GM10266 (cell line): ENCODE measurements around the gene SMYD3.
"Not testable (repeated sequence)": the region's sequence is repeated elsewhere in the genome, so short reads cannot be mapped to it uniquely, and the experiment has no call there.

Experiments
- DNase-seq: peaks from one replicate; pipeline ENCODE4 v3.0.0; 2012; ENCODE audit errors: extremely low spot score
- CTCF ChIP-seq: IDR thresholded peaks from 2 replicates; pipeline ENCODE4 v1.5.1; 2012; ENCODE audit warnings: mild to moderate bottlenecking, low read depth; ENCODE audit not compliant: control insufficient read depth, insufficient read depth; ENCODE audit errors: missing control alignments

The SMYD3 gene

GRCh38 chr1:245751726-245752470, 755.2 kb downstream of the SMYD3 start:
- TF ChIP-seq CTCF = no peak
- DNase-seq = no peak

- TF ChIP-seq CTCF = no peak
- no peak for DNase-seq
Observed at GRCh38 chr1:245751116-245751515, 756.0 kb downstream of the SMYD3 start.

- TF ChIP-seq CTCF = no peak
- no peak for DNase-seq
Observed at GRCh38 chr1:245750261-245750660, 756.8 kb downstream of the SMYD3 start.

- no peak for TF ChIP-seq CTCF
Observed at GRCh38 chr1:245749053-245749452, 758.0 kb downstream of the SMYD3 start.

GRCh38 chr1:245748646-245749045, 758.4 kb downstream of the SMYD3 start:
- TF ChIP-seq CTCF = no peak
- no peak for DNase-seq

More at GRCh38 chr1:245749053-245749452, 758.0 kb downstream of the SMYD3 start:
- no peak for DNase-seq

- no peak for TF ChIP-seq CTCF
- DNase-seq = no peak
Observed at GRCh38 chr1:245748240-245748639, 758.8 kb downstream of the SMYD3 start.

- DNase-seq = no peak
- no peak for TF ChIP-seq CTCF
Observed at GRCh38 chr1:245742896-245743295, 764.2 kb downstream of the SMYD3 start.

GRCh38 chr1:245740336-245740735, 766.7 kb downstream of the SMYD3 start:
- DNase-seq = not testable (repeated sequence)
